Nephron (organoid): ENCODE results near the gene ACBD6.

Experiments used
- H3K27ac Mint-ChIP-seq, 3 experiments: 2 replicates each; pipeline ENCODE4 v1.8.0; 2020; ENCODE audit warnings: mixed read lengths in 3 of 3, mild to moderate bottlenecking in 2 of 3, moderate library complexity in 1 of 3
- H3K27me3 Mint-ChIP-seq: 2 replicates; pipeline ENCODE4 v1.8.0; 2021; ENCODE audit warnings: low read depth, mild to moderate bottlenecking, moderate library complexity, mixed read lengths
- H3K36me3 Mint-ChIP-seq: 2 replicates; pipeline ENCODE4 v1.8.0; 2020; ENCODE audit warnings: low read depth, mixed read lengths
- H3K4me1 Mint-ChIP-seq: 2 replicates; pipeline ENCODE4 v1.8.0; 2020; ENCODE audit warnings: mixed read lengths
- H3K4me3 Mint-ChIP-seq, 3 experiments: 2 replicates each; pipeline ENCODE4 v1.8.0; 2020; ENCODE audit warnings: mild to moderate bottlenecking in 3 of 3, mixed read lengths in 3 of 3, moderate library complexity in 2 of 3
- H3K9me3 Mint-ChIP-seq: 2 replicates; pipeline ENCODE4 v1.8.0; 2020; ENCODE audit warnings: mixed read lengths
- TF ChIP-seq, protein P1 (sequence below), 3 experiments: fragments of 200-600 bp; sonication (generic); IDR thresholded peaks; one replicate each; pipeline ENCODE4 v1.5.0; 2021; ENCODE audit warnings: antibody characterized with exemption in 3 of 3; ENCODE audit not compliant: unreplicated experiment in 3 of 3

ACBD6 gene

GRCh38 chr1:180243517-180244221, 258.7 kb downstream of the ACBD6 start:
- Mint-ChIP-seq H3K4me1 (no peaks in the 10 kb centered on the region), H3K4me3 (no peak overlapping the region), H3K27ac (no peak overlapping the region), H3K9me3 (no peaks in the 10 kb centered on the region), H3K27me3 (peaks cover 96% of the 10 kb centered on the region), H3K36me3 (no peaks in the 10 kb centered on the region)
- TF ChIP-seq, protein P1, sequence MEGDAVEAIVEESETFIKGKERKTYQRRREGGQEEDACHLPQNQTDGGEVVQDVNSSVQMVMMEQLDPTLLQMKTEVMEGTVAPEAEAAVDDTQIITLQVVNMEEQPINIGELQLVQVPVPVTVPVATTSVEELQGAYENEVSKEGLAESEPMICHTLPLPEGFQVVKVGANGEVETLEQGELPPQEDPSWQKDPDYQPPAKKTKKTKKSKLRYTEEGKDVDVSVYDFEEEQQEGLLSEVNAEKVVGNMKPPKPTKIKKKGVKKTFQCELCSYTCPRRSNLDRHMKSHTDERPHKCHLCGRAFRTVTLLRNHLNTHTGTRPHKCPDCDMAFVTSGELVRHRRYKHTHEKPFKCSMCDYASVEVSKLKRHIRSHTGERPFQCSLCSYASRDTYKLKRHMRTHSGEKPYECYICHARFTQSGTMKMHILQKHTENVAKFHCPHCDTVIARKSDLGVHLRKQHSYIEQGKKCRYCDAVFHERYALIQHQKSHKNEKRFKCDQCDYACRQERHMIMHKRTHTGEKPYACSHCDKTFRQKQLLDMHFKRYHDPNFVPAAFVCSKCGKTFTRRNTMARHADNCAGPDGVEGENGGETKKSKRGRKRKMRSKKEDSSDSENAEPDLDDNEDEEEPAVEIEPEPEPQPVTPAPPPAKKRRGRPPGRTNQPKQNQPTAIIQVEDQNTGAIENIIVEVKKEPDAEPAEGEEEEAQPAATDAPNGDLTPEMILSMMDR (IDR thresholded peaks at IDR 0.05; ENCODE audit: unreplicated experiment in 3 of 3), result no peak

DNA sequence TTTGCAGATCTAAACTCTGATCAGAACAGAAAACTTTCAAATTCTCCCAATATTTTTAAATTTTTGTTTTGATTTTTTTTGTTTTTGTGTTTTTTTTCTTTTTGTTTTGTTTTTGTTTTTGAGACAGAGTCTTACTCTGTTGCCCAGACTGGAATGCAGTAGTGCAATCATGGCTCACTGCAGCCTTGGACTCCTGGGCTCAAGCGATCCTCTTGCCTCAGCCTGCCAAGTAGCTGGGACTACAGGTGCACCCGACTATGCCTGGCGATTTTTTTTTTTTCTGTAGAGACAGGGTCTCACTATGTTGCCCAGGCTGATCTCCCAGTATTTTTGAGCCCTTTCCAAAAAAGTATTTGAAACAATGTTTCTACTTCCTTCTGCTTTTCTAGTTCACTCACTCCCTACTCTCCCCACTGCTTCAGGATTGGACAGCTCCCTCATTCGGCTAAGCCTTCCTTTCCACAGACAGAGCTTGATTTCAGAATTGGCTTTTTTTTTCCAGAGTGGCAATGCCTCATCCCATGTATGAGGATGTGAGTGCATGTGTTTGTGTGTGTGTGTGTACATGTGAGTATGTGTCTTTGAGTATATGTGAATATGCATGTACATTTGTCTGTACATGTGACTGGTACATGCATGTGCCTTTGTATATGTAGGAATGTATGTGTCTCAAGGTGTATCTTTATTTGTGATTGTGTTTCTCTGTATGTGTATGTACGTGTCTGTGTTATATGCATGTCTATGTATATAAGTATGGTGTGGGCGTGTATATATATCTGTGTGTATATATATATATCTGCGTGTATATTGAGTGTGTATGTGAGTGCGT, 260.4 kb downstream of the ACBD6 start:
- no peaks in the 10 kb centered on the region for H3K9me3 Mint-ChIP-seq
- peaks cover 100% of the 10 kb centered on the region for H3K27me3 Mint-ChIP-seq
- H3K4me3 Mint-ChIP-seq, result no peak overlapping the region
- TF ChIP-seq, protein P1 (IDR thresholded peaks at IDR 0.05; ENCODE audit: unreplicated experiment in 3 of 3), result no peak
- H3K27ac Mint-ChIP-seq, result no peak overlapping the region
- no peaks in the 10 kb centered on the region for H3K36me3 Mint-ChIP-seq
- H3K4me1 Mint-ChIP-seq, result no peaks in the 10 kb centered on the region

DNA sequence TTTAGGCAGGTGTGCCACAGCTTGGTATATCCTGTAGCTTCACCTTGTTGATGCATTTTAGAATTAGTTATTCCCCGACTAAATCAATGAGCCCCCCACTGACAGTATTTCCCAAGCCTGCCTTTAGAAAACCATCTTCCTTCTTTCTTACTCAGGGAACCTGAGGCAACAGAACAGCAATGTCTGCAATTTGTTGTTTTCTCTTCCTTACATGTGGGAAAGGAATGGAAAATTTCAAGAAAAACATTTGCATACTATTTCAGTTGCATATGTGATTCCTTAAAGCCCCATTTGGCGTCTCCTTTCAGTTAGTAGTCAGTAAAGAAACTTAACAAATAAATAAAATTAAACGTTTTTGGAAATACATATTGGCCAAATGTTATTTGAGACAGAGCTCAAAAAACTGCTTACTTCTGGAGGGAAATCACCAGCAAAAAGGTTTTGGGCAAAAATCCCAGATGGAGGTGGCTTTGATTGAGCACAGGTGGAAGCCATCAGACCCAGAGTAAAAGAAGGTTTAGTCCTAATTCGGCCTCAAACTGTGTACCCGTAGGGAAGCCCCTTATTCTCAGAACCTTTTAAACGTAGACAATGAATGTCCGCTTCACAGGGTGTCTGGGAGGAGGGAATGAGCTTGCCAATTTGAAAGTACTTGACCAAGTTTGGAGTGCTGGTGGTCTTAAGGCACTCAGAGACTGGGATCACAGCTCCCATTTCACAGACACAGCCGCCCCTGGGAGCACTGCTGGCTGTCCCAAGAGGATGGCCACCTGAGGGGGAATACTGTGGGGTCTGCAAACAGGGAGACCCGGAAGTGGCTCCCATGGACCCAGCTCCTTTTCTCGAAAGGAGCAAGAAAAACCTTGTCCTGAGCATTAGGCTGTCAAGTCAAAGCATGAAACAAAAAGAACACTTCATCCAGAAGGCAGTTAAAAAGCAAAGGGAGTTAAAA, 263.0 kb downstream of the ACBD6 start:
- Mint-ChIP-seq H3K4me3 (no peak overlapping the region), H3K27ac (no peak overlapping the region), H3K4me1 (peaks cover 2% of the 10 kb centered on the region), H3K9me3 (no peaks in the 10 kb centered on the region), H3K27me3 (peaks cover 100% of the 10 kb centered on the region), H3K36me3 (no peaks in the 10 kb centered on the region)
- TF ChIP-seq, protein P1 (IDR thresholded peaks at IDR 0.05; ENCODE audit: unreplicated experiment in 3 of 3), result no peak

- Mint-ChIP-seq H3K27ac (no peak overlapping the region), H3K9me3 (no peaks in the 10 kb centered on the region), H3K4me1 (peaks cover 10% of the 10 kb centered on the region), H3K4me3 (no peak overlapping the region), H3K27me3 (peaks cover 100% of the 10 kb centered on the region), H3K36me3 (no peaks in the 10 kb centered on the region)
- TF ChIP-seq, protein P1 (IDR thresholded peaks at IDR 0.05; ENCODE audit: unreplicated experiment in 3 of 3), result no peak
Measured at GRCh38 chr1:180238675-180239074, 263.7 kb downstream of the ACBD6 start.
